OCI-LY1 (cell line): Measurements from ENCODE around the gene JPT2.

Experiments
- H2AFZ ChIP-seq: fragments of 200-600 bp; sonication (generic), shearing (Covaris generic); 2 replicates; pipeline ENCODE4 v1.6.0; 2014; ENCODE audit warnings: antibody characterized with exemption, mild to moderate bottlenecking, low read length
- H3F3A ChIP-seq: fragments of 200-600 bp; sonication (generic), shearing (Covaris generic); 2 replicates; pipeline ENCODE4 v1.6.0; 2014; ENCODE audit warnings: mild to moderate bottlenecking, antibody characterized with exemption, low read length, moderate library complexity; ENCODE audit not compliant: insufficient read depth
- H3K27ac ChIP-seq: fragments of 200-600 bp; sonication (generic); 2 replicates; pipeline ENCODE4 v1.5.1; 2014; ENCODE audit warnings: low read length, mixed run types, mild to moderate bottlenecking, low read depth; ENCODE audit not compliant: poor library complexity, severe bottlenecking
- H3K27me3 ChIP-seq: fragments of 200-600 bp; sonication (generic); 2 replicates; pipeline ENCODE4 v1.6.0; 2014; ENCODE audit warnings: antibody characterized with exemption, mild to moderate bottlenecking, low read length, moderate library complexity; ENCODE audit not compliant: insufficient read depth
- H3K36me3 ChIP-seq: fragments of 200-600 bp; sonication (generic); 2 replicates; pipeline ENCODE4 v1.6.1; 2014; ENCODE audit warnings: mild to moderate bottlenecking, antibody characterized with exemption, low read length, moderate library complexity, mixed read lengths; ENCODE audit not compliant: insufficient read depth
- H3K4me1 ChIP-seq: fragments of 200-600 bp; sonication (generic); 2 replicates; pipeline ENCODE4 v1.5.1; 2014; ENCODE audit warnings: mild to moderate bottlenecking, low read length, moderate library complexity; ENCODE audit not compliant: insufficient read depth, severe bottlenecking
- H3K4me2 ChIP-seq: fragments of 200-600 bp; sonication (generic), shearing (Covaris generic); 2 replicates; pipeline ENCODE4 v1.6.1; 2014; ENCODE audit warnings: low read length
- H3K4me3 ChIP-seq: fragments of 200-600 bp; sonication (generic); 2 replicates; pipeline ENCODE4 v1.5.1; 2014; ENCODE audit warnings: low read length, low read depth, mild to moderate bottlenecking, mixed read lengths; ENCODE audit not compliant: poor library complexity, severe bottlenecking
- H3K79me2 ChIP-seq: fragments of 200-600 bp; shearing (Covaris generic); 2 replicates; pipeline ENCODE4 v1.6.1; 2016; ENCODE audit warnings: mixed run types, low read length, mixed read lengths; ENCODE audit not compliant: insufficient read depth
- H3K9ac ChIP-seq: fragments of 200-600 bp; sonication (generic), shearing (Covaris generic); 2 replicates; pipeline ENCODE4 v1.6.1; 2014; ENCODE audit warnings: mild to moderate bottlenecking, low read length, mixed read lengths
- H3K9me2 ChIP-seq: fragments of 200-600 bp; sonication (generic), shearing (Covaris generic); 2 replicates; pipeline ENCODE4 v1.6.1; 2014; ENCODE audit warnings: low read depth, mild to moderate bottlenecking, low read length, mixed read lengths
- H3K9me3 ChIP-seq: fragments of 200-600 bp; shearing (Covaris generic); 2 replicates; pipeline ENCODE4 v1.6.1; 2014; ENCODE audit warnings: low read length, mixed read lengths
- H4K20me1 ChIP-seq: fragments of 200-600 bp; sonication (generic), shearing (Covaris generic); 2 replicates; pipeline ENCODE4 v1.6.0; 2016; ENCODE audit warnings: mild to moderate bottlenecking, low read length; ENCODE audit not compliant: insufficient read depth
- CTCF ChIP-seq: fragments of 200-600 bp; sonication (generic), shearing (Covaris generic); IDR thresholded peaks from 2 replicates; pipeline ENCODE4 v1.5.1; 2017; ENCODE audit warnings: mild to moderate bottlenecking, antibody characterized with exemption, low read length, moderate library complexity, mixed read lengths
- EZH2 ChIP-seq: fragments of 200-600 bp; sonication (generic), shearing (Covaris generic); IDR thresholded peaks from 2 replicates; pipeline ENCODE4 v1.8.0; 2017; ENCODE audit warnings: borderline replicate concordance, mixed run types, mild to moderate bottlenecking, antibody characterized with exemption, low read length, moderate library complexity, mixed read lengths

Gene JPT2

DNA sequence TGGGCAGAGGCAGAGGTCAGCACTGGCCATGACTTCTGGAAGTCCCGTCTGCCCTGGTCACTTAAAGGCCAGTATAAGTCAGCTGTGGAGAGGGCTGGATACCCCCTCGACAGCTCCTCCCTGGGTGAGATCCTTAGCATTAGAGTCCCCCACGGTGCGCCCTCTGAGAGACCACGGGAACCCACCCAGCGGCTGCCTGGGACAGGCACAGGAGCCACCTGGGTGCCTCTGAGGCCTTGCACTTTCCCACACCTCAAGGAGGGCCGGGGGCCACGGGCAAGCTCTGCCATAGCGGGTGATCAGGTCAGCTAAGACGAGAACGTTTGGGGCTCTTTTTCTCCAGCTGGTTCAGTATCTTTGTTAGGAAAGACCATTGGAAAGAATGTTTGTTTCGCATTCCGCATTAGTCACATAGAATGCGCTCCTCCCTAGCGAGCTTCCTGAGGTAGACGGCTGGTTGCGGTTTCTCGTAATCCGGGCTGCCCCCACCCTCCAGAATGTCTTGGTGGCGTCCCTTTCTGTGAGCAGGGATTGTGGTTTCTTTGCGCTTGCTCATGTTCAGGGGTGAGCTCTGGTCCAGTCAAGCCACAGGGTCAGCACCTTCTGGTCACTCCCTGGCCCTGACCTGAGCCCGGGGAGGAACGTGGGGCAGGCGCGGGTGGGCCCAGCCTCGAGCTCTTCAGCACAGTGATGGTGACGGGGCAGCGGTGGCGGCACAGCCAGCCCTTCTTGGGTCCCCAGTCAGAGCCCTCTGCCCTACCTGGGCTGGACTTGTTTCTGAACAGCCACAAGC is 68.0 kb downstream of the JPT2 start:
- Histone ChIP-seq H3K36me3 (peaks cover 52% of the 10 kb centered on the region), H3K4me3 (no peak overlapping the region), H2AFZ (no peak overlapping the region), H3K4me2 (no peak overlapping the region), H3K79me2 (no peaks in the 10 kb centered on the region), H3K27ac (no peak overlapping the region), H3K9me3 (no peaks in the 10 kb centered on the region), H3K9me2 (no peaks in the 10 kb centered on the region), H4K20me1 (no peaks in the 10 kb centered on the region), H3K4me1 (no peaks in the 10 kb centered on the region), H3F3A (no peaks in the 10 kb centered on the region), H3K27me3 (no peaks in the 10 kb centered on the region), H3K9ac (no peak overlapping the region)
- TF ChIP-seq EZH2 (no peak), CTCF (no peak)

DNA sequence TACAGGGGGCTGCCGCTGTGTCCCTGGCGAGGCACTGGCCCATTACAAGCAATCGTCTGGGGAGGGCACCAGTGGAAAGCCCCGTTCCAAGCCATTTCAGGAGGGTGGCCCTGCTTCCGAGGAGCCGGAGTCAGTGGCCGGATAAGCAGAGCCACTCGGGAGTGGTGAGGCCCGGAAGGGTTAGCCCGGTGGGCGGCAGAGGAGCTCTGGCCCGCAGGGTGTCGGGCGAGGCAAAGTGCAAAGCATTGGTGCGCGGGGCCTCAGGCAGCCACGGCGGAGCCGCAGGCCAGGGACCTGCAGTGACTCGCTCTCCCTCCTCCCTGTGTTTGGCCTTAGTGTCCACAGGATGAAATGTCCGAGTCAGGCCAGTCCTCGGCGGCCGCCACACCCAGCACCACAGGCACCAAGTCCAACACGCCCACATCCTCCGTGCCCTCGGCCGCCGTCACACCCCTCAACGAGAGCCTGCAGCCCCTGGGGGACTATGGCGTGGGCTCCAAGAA is 68.7 kb downstream of the JPT2 start:
- no peaks in the 10 kb centered on the region for H3F3A ChIP-seq
- no peak overlapping the region for H3K9ac ChIP-seq
- TF ChIP-seq EZH2 (no peak), CTCF (no peak)
- no peaks in the 10 kb centered on the region for H3K9me3 ChIP-seq
- no peaks in the 10 kb centered on the region for H3K4me1 ChIP-seq
- H3K4me2 ChIP-seq: no peak overlapping the region
- H3K27me3 ChIP-seq: no peaks in the 10 kb centered on the region
- no peak overlapping the region for H3K27ac ChIP-seq
- H4K20me1 ChIP-seq: no peaks in the 10 kb centered on the region
- no peak overlapping the region for H2AFZ ChIP-seq
- peaks cover 57% of the 10 kb centered on the region for H3K36me3 ChIP-seq
- H3K4me3 ChIP-seq: no peak overlapping the region
- no peaks in the 10 kb centered on the region for H3K9me2 ChIP-seq
- no peaks in the 10 kb centered on the region for H3K79me2 ChIP-seq

DNA sequence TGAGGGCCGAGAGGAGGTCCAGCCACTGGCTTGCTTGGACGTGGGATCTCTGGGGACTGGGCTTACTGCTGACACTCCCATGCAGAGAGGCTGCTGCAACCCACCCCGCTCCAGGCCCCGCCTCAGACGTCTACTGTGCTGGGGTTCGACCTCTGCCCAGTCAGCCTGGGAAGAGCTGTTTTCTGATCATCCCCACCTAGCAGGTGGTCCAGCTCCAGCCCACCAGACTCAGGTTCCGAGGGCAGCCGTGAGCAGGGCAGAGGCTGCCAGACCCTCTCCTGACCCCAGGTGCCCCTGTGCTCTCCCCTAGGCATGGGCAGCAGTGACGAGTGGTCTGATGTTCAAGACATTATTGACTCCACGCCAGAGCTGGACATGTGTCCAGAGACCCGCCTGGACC is 69.9 kb downstream of the JPT2 start:
- Histone ChIP-seq H3K9me3 (no peaks in the 10 kb centered on the region), H3K79me2 (no peaks in the 10 kb centered on the region), H2AFZ (no peak overlapping the region), H3K4me1 (no peaks in the 10 kb centered on the region), H3K9ac (no peak overlapping the region), H4K20me1 (no peaks in the 10 kb centered on the region), H3K4me3 (no peak overlapping the region), H3K4me2 (no peak overlapping the region), H3K27ac (no peak overlapping the region), H3K27me3 (no peaks in the 10 kb centered on the region), H3K9me2 (no peaks in the 10 kb centered on the region), H3F3A (no peaks in the 10 kb centered on the region), H3K36me3 (peaks cover 67% of the 10 kb centered on the region)
- TF ChIP-seq EZH2 (no peak), CTCF (no peak)
